HepG2 (cell line): ENCODE measurements around the gene PELI2. TPM values are rescaled to one million over a fixed set of nuclear protein-coding genes. Genes with fewer than 3 reads are reported as not detected.

ENCODE experiments used
- ATAC-seq: fragments of 200-7000 bp; cut with Tn5 transposase; 3 replicates; pipeline ENCODE4 v1.9.1; 2020; ENCODE audit warnings: mild to moderate bottlenecking, moderate library complexity
- BruUV-seq: library from RNA; stranded (reverse); fragments of 400-500 nt; replicated peaks from 2 replicates; lab custom pipeline; 2021; lab: Mats Ljungman, UMichigan
- CTCF ChIA-PET: fragments of 300-600 bp; formaldehyde crosslinking; extraction: SDS; loops from one replicate; lab custom pipeline; 2021; ENCODE audit warnings: low total read pairs, inconsistent platforms, low intra/inter-chr PET ratio; lab: Yijun Ruan, JAX
- POLR2A ChIA-PET: fragments of 350-600 bp; sonication (Branson Sonifier 250); formaldehyde crosslinking; loops from one replicate; lab custom pipeline; 2020; ENCODE audit warnings: antibody characterized with exemption, inconsistent platforms; lab: Yijun Ruan, JAX
- DNase-seq: peaks from one replicate; pipeline ENCODE4 v3.0.0-alpha.2; 2015; ENCODE audit warnings: low spot score
- FAIRE-seq: peaks from 3 replicates; lab custom pipeline; 2011; peaks lifted over from hg19 to GRCh38; lab: Jason Lieb, UNC
- H2AFZ ChIP-seq: one replicate; pipeline ENCODE4 v1.6.1; 2011; ENCODE audit warnings: low read length, inconsistent platforms
- H3K27ac ChIP-seq: fragments of 300-600 bp; 3 replicates; pipeline ENCODE4 v1.8.0; 2011; ENCODE audit warnings: mixed run types, mild to moderate bottlenecking, mixed read lengths, low read length, inconsistent platforms; ENCODE audit not compliant: insufficient read depth; ENCODE audit errors: extremely low read length
- H3K27me3 ChIP-seq, 2 experiments: fragments of 200-600 bp in 1 of 2; 2 replicates in 1 of 2; 3 replicates in 1 of 2; pipeline versions ENCODE4 v1.6.0 to v1.8.0; 2011; ENCODE audit warnings: low read length in 2 of 2, mild to moderate bottlenecking in 2 of 2, moderate library complexity in 2 of 2, inconsistent platforms in 1 of 2; ENCODE audit not compliant: insufficient read depth in 2 of 2, control insufficient read depth in 1 of 2
- H3K36me3 ChIP-seq, 2 experiments: fragments of 200-600 bp in 1 of 2; replicated peaks in 1 of 2; 2 replicates in 1 of 2; 3 replicates in 1 of 2; pipeline versions ENCODE4 v1.5.1 to v1.8.0; 2011; ENCODE audit warnings: low read length in 2 of 2, inconsistent platforms in 1 of 2; ENCODE audit not compliant: insufficient read depth in 2 of 2, control insufficient read depth in 1 of 2
- H3K4me1 ChIP-seq: 2 replicates; pipeline ENCODE4 v1.5.1; 2012; ENCODE audit warnings: low read length, inconsistent platforms; ENCODE audit not compliant: insufficient read depth
- H3K4me2 ChIP-seq: 2 replicates; pipeline ENCODE4 v1.6.0; 2011; ENCODE audit warnings: low read depth, low read length, inconsistent platforms
- H3K4me3 ChIP-seq, 3 experiments: fragments of 200-600 bp in 1 of 3; sonication (generic), shearing (Covaris generic) in 1 of 3; replicated peaks in 1 of 3; 2 replicates each; pipeline ENCODE4 v1.5.1; 2011 to 2016; ENCODE audit warnings: low read length in 3 of 3, inconsistent platforms in 2 of 3, low read depth in 2 of 3, mild to moderate bottlenecking in 2 of 3, control low read depth in 1 of 3, mixed read lengths in 1 of 3; ENCODE audit not compliant: insufficient read depth in 1 of 3
- H3K79me2 ChIP-seq: one replicate; pipeline ENCODE4 v1.6.1; 2011; ENCODE audit warnings: low read length, inconsistent platforms; ENCODE audit not compliant: insufficient read depth
- H3K9ac ChIP-seq: 2 replicates; pipeline ENCODE4 v1.6.0; 2011; ENCODE audit warnings: mild to moderate bottlenecking, low read depth, low read length, inconsistent platforms; ENCODE audit not compliant: insufficient read depth
- H3K9me3 ChIP-seq: 2 replicates; pipeline ENCODE4 v1.5.1; 2012; ENCODE audit warnings: mild to moderate bottlenecking, low read length
- H4K20me1 ChIP-seq: 2 replicates; pipeline ENCODE4 v1.6.0; 2011; ENCODE audit warnings: inconsistent platforms, mild to moderate bottlenecking, low read length, moderate library complexity; ENCODE audit not compliant: insufficient read depth
- BCL3 ChIP-seq: sonication (generic); formaldehyde crosslinking; IDR thresholded peaks from 2 replicates; pipeline ENCODE4 v1.5.1; 2020; ENCODE audit warnings: mild to moderate bottlenecking, missing genetic modification reagents, moderate library complexity
- GMEB1 ChIP-seq: sonication (generic); formaldehyde crosslinking; IDR thresholded peaks from 2 replicates; pipeline ENCODE4 v1.5.1; 2020; ENCODE audit warnings: missing genetic modification reagents, mild to moderate bottlenecking, borderline replicate concordance
- HNF1B ChIP-seq: sonication (generic); formaldehyde crosslinking; IDR thresholded peaks from 2 replicates; pipeline ENCODE4 v1.5.1; 2020; ENCODE audit warnings: mild to moderate bottlenecking, moderate library complexity, missing genetic modification reagents
- HOXA5 ChIP-seq: sonication (generic); formaldehyde crosslinking; IDR thresholded peaks from 2 replicates; pipeline ENCODE4 v1.4.0; 2020; ENCODE audit warnings: missing genetic modification reagents
- HOXA7 ChIP-seq: sonication (generic); formaldehyde crosslinking; IDR thresholded peaks from 2 replicates; pipeline ENCODE4 v1.8.1; 2022; ENCODE audit warnings: mild to moderate bottlenecking, missing genetic modification reagents, moderate library complexity
- MED1 ChIP-seq: sonication (generic); formaldehyde crosslinking; IDR thresholded peaks from 2 replicates; pipeline ENCODE4 v1.4.0; 2020; ENCODE audit warnings: missing genetic modification reagents
- NFYC ChIP-seq: IDR thresholded peaks from 2 replicates; pipeline ENCODE4 v1.6.1; 2016; ENCODE audit warnings: missing genetic modification reagents, missing compliant biosample characterization
- RAD51 ChIP-seq: fragments of 450-650 bp; IDR thresholded peaks from 2 replicates; pipeline ENCODE4 v1.6.1; 2016; ENCODE audit warnings: borderline replicate concordance
- SP5 ChIP-seq: IDR thresholded peaks from 2 replicates; pipeline ENCODE4 v1.6.1; 2016; ENCODE audit warnings: low read depth, borderline replicate concordance
- TCF7L2 ChIP-seq: IDR thresholded peaks from 2 replicates; pipeline ENCODE4 v1.6.1; 2011; ENCODE audit warnings: mild to moderate bottlenecking, low read depth, low read length, moderate library complexity
- ZFP36 ChIP-seq: fragments of 150-350 bp; IDR thresholded peaks from 2 replicates; pipeline ENCODE4 v1.6.1; 2018; ENCODE audit warnings: borderline replicate concordance, low read length, low read depth; ENCODE audit not compliant: partially characterized antibody
- ZNF160 ChIP-seq: sonication (generic); formaldehyde crosslinking; IDR thresholded peaks from 2 replicates; pipeline ENCODE4 v1.8.0; 2022; ENCODE audit warnings: mild to moderate bottlenecking, inconsistent platforms, missing genetic modification reagents
- ZNF607 ChIP-seq: sonication (generic); formaldehyde crosslinking; IDR thresholded peaks from 2 replicates; pipeline ENCODE4 v1.5.1; 2020; ENCODE audit warnings: missing genetic modification reagents, mild to moderate bottlenecking, borderline replicate concordance
- ZNF639 ChIP-seq: conservative IDR thresholded peaks from 2 replicates; pipeline ENCODE4 v1.6.1; 2018; ENCODE audit warnings: missing genetic modification reagents
- ZNF672 ChIP-seq: sonication (generic); formaldehyde crosslinking; IDR thresholded peaks from 2 replicates; pipeline ENCODE4 v1.8.1; 2022; ENCODE audit warnings: missing genetic modification reagents
- ZNF724P ChIP-seq: sonication (generic); formaldehyde crosslinking; IDR thresholded peaks from 2 replicates; pipeline ENCODE4 v1.8.0; 2022; ENCODE audit warnings: missing genetic modification reagents, borderline replicate concordance
- ZSCAN12 ChIP-seq: sonication (generic); formaldehyde crosslinking; IDR thresholded peaks from 2 replicates; pipeline ENCODE4 v1.9.0; 2021; ENCODE audit warnings: mild to moderate bottlenecking, missing genetic modification reagents
- WGBS: methylation state at CpG from one replicate; pipeline ENCODE4 v1.1.6; 2017; ENCODE audit warnings: low lambda C conversion rate; 5-methylcytosine and 5-hydroxymethylcytosine counted together
- in situ Hi-C: cut with HindIII; loops from 2 replicates; pipeline ENCODE4 v1.10.0; 2017; ENCODE audit warnings: low pct_unique_long_range_greater_than_20kb; ENCODE audit not compliant: extremely low pct_ligation_motif_present
- intact Hi-C: fragments of 100-400 bp; cut with micrococcal nuclease; formaldehyde crosslinking; loops from one replicate; pipeline ENCODE4 v1.10.0; 2022; ENCODE audit not compliant: unreplicated experiment
- polyA plus RNA-seq, 8 experiments: library from polyadenylated mRNA; depleted of rRNA in 3 of 8; stranded (reverse) in 7 of 8; unstranded in 1 of 8; fragments of >200 nt; fragmentation: Illumina TruSeq in 4 of 8; extraction: Trizol in 4 of 8; gene quantifications; 2 replicates each; pipeline versions ENCODE4 v1.2.1 to v1.2.3, GENCODE V29; 2011 to 2016; ENCODE audit warnings: low read depth in 4 of 8, missing spikeins in 1 of 8, mixed read lengths in 1 of 8; ENCODE audit not compliant: insufficient read depth in 1 of 8
- total RNA-seq, 5 experiments: library from RNA; depleted of rRNA; stranded (reverse); fragments of >200 nt; fragmentation: Illumina TruSeq; extraction: Trizol; gene quantifications; 2 replicates each; pipeline ENCODE4 v1.2.3, GENCODE V29; 2016; ENCODE audit warnings: low read depth in 1 of 5

The PELI2 gene
- total and polyA plus RNA-seq, 2 of the 13 experiments (the other 11 are each of a cell fraction or from before 2014, with no cell fraction given): 0.07 TPM; not detected in 1

- TF ChIP-seq GMEB1: no peak
- TF ChIP-seq TCF7L2: no peak
- TF ChIP-seq HNF1B (CRISPR knock-in tag): no peak
- no peak for TF ChIP-seq RAD51
- TF ChIP-seq ZNF160 (CRISPR knock-in tag): no peak
- TF ChIP-seq BCL3 (CRISPR knock-in tag): no peak
These were observed 130.2 kb downstream of the PELI2 start (continued) for GRCh38 chr14:56248442-56248841.

- intact Hi-C loops: no loop called here
- FAIRE-seq (no peak), DNase-seq (no peak), ATAC-seq (no peak)
- no peaks in the 10 kb centered on the region for H3K36me3 ChIP-seq
- no peaks in the 10 kb centered on the region for H3K4me1 ChIP-seq
- H3K79me2 ChIP-seq: no peaks in the 10 kb centered on the region
- no peaks in the 10 kb centered on the region for H3K9me3 ChIP-seq
- no peaks in the 10 kb centered on the region for H3K27me3 ChIP-seq
- no peak overlapping the region for H3K27ac ChIP-seq
- no TSS peak for BruUV-seq
- no peaks in the 10 kb centered on the region for H4K20me1 ChIP-seq
- ChIA-PET CTCF (no interaction called here), POLR2A (no interaction called here)
- no peak overlapping the region for H2AFZ ChIP-seq
- in situ Hi-C loops: no loop called here
- 8% methylated on average over 4 of the region's 4 CpGs for WGBS
- H3K9ac ChIP-seq: no peak overlapping the region
- H3K4me3 ChIP-seq: no peak overlapping the region
- no peak overlapping the region for H3K4me2 ChIP-seq
- TF ChIP-seq ZSCAN12 (CRISPR knock-in tag) (no peak), ZNF724P (no peak), NFYC (no peak), ZFP36 (no peak), HOXA7 (CRISPR knock-in tag) (no peak), SP5 (CRISPR knock-in tag) (no peak), ZNF639 (CRISPR knock-in tag) (no peak), ZNF607 (CRISPR knock-in tag) (no peak), MED1 (CRISPR knock-in tag) (no peak), ZNF672 (CRISPR knock-in tag) (no peak), HOXA5 (CRISPR knock-in tag) (no peak)
These were observed 142.8 kb downstream of the PELI2 start for GRCh38 chr14:56261046-56261445.
